HG02588 (cell line): ENCODE measurements around the gene SLC22A23.

ENCODE experiments used
- ATAC-seq: cut with Tn5 transposase; IDR thresholded peaks from one replicate; pipeline ENCODE4 v1.9.1; 2021; ENCODE audit warnings: mild to moderate bottlenecking, moderate library complexity; ENCODE audit not compliant: unreplicated experiment

The SLC22A23 gene

GRCh38 chr6:3339811-3340210 lies 117.0 kb downstream of the SLC22A23 start:
- ATAC-seq = no peak

- ATAC-seq = no peak
Observed at GRCh38 chr6:3337521-3338350, 119.1 kb downstream of the SLC22A23 start.

GRCh38 chr6:3336859-3337515 lies 119.9 kb downstream of the SLC22A23 start:
- no peak for ATAC-seq

GRCh38 chr6:3336066-3336786 lies 120.6 kb downstream of the SLC22A23 start:
- ATAC-seq = no peak

GRCh38 chr6:3335169-3335568 lies 121.7 kb downstream of the SLC22A23 start:
- ATAC-seq = no peak

GRCh38 chr6:3334555-3334954 lies 122.3 kb downstream of the SLC22A23 start:
- no peak for ATAC-seq

GRCh38 chr6:3333263-3333662 lies 123.6 kb downstream of the SLC22A23 start:
- ATAC-seq = no peak

GRCh38 chr6:3331971-3332370 lies 124.9 kb downstream of the SLC22A23 start:
- ATAC-seq = no peak

GRCh38 chr6:3331494-3331893 lies 125.4 kb downstream of the SLC22A23 start:
- no peak for ATAC-seq

- no peak for ATAC-seq
Observed at GRCh38 chr6:3330199-3330598, 126.7 kb downstream of the SLC22A23 start.

- no peak for ATAC-seq
Observed at GRCh38 chr6:3329393-3330051, 127.3 kb downstream of the SLC22A23 start.

GRCh38 chr6:3328796-3329195 lies 128.1 kb downstream of the SLC22A23 start:
- no peak for ATAC-seq

GRCh38 chr6:3328145-3328544 lies 128.7 kb downstream of the SLC22A23 start:
- ATAC-seq = no peak

GRCh38 chr6:3327403-3327802 lies 129.4 kb downstream of the SLC22A23 start:
- no peak for ATAC-seq

- no peak for ATAC-seq
Observed at GRCh38 chr6:3326981-3327380, 129.9 kb downstream of the SLC22A23 start.

GRCh38 chr6:3326184-3326971 lies 130.5 kb downstream of the SLC22A23 start:
- no peak for ATAC-seq

- no peak for ATAC-seq
Observed at GRCh38 chr6:3325210-3325609, 131.6 kb downstream of the SLC22A23 start.

GRCh38 chr6:3324262-3324942 lies 132.4 kb downstream of the SLC22A23 start:
- ATAC-seq = peak; percentile 88

- ATAC-seq = no peak
Observed at GRCh38 chr6:3323696-3324261, 133.1 kb downstream of the SLC22A23 start.
